Left lobe of liver (tissue), 2 donors: ENCODE results near the gene ITGB7. TPM values are rescaled to one million over a fixed set of nuclear protein-coding genes. Genes with fewer than 3 reads are reported as not detected.

Source experiments
- ATAC-seq: fragments of 200-7000 bp; cut with Tn5 transposase; one replicate; pipeline ENCODE4 v1.9.1; 2020; ENCODE audit warnings: mild to moderate bottlenecking, moderate library complexity
- DNase-seq: peaks from one replicate; pipeline ENCODE4 v3.0.0-alpha.2; 2020; ENCODE audit warnings: low spot score
- total RNA-seq: library from RNA; stranded (reverse); gene quantifications from one replicate; pipeline ENCODE4 v1.2.1, GENCODE V29; 2021
- donor health status: DM: no; HTN: no; CAD: no; lungs with moderate emphysema.
- donor health status: DM: no; HTN: yes; CAD: no.

ITGB7 gene
- total RNA-seq = 8.6 TPM

- peak; percentile 20 for ATAC-seq
- no peak for DNase-seq
These were observed at the start of gene ITGB7 for GRCh38 chr12:53207042-53207441. Gene ITGB7, minus strand, starts transcription at chr12:53207251. Its CDS starts 6,808 bp downstream, at chr12:53200443.

GRCh38 chr12:53255996-53256395, 48.9 kb upstream of the ITGB7 start:
- DNase-seq = no peak

GRCh38 chr12:53254816-53255545, 47.9 kb upstream of the ITGB7 start:
- ATAC-seq (no peak), DNase-seq (no peak)

More at GRCh38 chr12:53255996-53256395, 48.9 kb upstream of the ITGB7 start:
- no peak for ATAC-seq

- ATAC-seq (no peak), DNase-seq (no peak)
These were observed 46.2 kb upstream of the ITGB7 start for GRCh38 chr12:53253298-53253697.

- DNase-seq = no peak
These were observed 45.4 kb upstream of the ITGB7 start for GRCh38 chr12:53252349-53252916.

GRCh38 chr12:53251477-53252348, 44.7 kb upstream of the ITGB7 start:
- peak; percentile 93 for ATAC-seq

More at GRCh38 chr12:53252349-53252916, 45.4 kb upstream of the ITGB7 start:
- no peak for ATAC-seq

GRCh38 chr12:53245286-53245685, 38.2 kb upstream of the ITGB7 start:
- no peak for DNase-seq
- no peak for ATAC-seq

More at GRCh38 chr12:53251477-53252348, 44.7 kb upstream of the ITGB7 start:
- DNase-seq = peak; percentile 81

GRCh38 chr12:53244337-53244736, 37.3 kb upstream of the ITGB7 start:
- no peak for ATAC-seq
- DNase-seq = no peak

- no peak for DNase-seq
- no peak for ATAC-seq
These were observed 34.8 kb upstream of the ITGB7 start for GRCh38 chr12:53241623-53242412.

GRCh38 chr12:53239643-53240258, 32.7 kb upstream of the ITGB7 start:
- DNase-seq (no peak), ATAC-seq (no peak)

- ATAC-seq (no peak), DNase-seq (no peak)
These were observed 29.5 kb upstream of the ITGB7 start for GRCh38 chr12:53236443-53237111.

GRCh38 chr12:53235742-53236442, 28.8 kb upstream of the ITGB7 start:
- ATAC-seq (no peak), DNase-seq (no peak)

GRCh38 chr12:53235164-53235563, 28.1 kb upstream of the ITGB7 start:
- ATAC-seq = no peak

GRCh38 chr12:53234271-53234914, 27.3 kb upstream of the ITGB7 start:
- DNase-seq (no peak), ATAC-seq (no peak)

More at GRCh38 chr12:53235164-53235563, 28.1 kb upstream of the ITGB7 start:
- DNase-seq = no peak

- no peak for DNase-seq
These were observed 26.6 kb upstream of the ITGB7 start for GRCh38 chr12:53233671-53234121.

GRCh38 chr12:53232646-53233461, 25.8 kb upstream of the ITGB7 start:
- peak; percentile 64 for ATAC-seq

More at GRCh38 chr12:53233671-53234121, 26.6 kb upstream of the ITGB7 start:
- no peak for ATAC-seq

GRCh38 chr12:53231921-53232645, 25.0 kb upstream of the ITGB7 start, which contains the start of gene RARG:
Gene RARG, minus strand, starts transcription at chr12:53232209. Its CDS starts 4,664 bp downstream, at chr12:53227545.
- no peak for DNase-seq
- ATAC-seq = peak; percentile 45

More at GRCh38 chr12:53232646-53233461, 25.8 kb upstream of the ITGB7 start:
- no peak for DNase-seq
